Bronchial epithelial cell (primary cell): ENCODE measurements around the gene WNK2. TPM values are rescaled to one million over a fixed set of nuclear protein-coding genes. Genes with fewer than 3 reads are reported as not detected.
A peak's percentile ranks its signal among the peaks of the same experiment; 100 is the strongest.

Source experiments
- DNase-seq: peaks from one replicate; pipeline ENCODE4 v3.0.0-alpha.2; 2010; ENCODE audit warnings: low read depth
- FAIRE-seq: peaks from 2 replicates; lab custom pipeline; 2011; peaks lifted over from hg19 to GRCh38; lab: Jason Lieb, UNC
- H3K27me3 ChIP-seq: 2 replicates; pipeline ENCODE4 v1.5.1; 2011; ENCODE audit warnings: low read length; ENCODE audit not compliant: control insufficient read depth, insufficient read depth
- H3K36me3 ChIP-seq: 2 replicates; pipeline ENCODE4 v1.5.1; 2011; ENCODE audit warnings: low read length; ENCODE audit not compliant: control insufficient read depth, insufficient read depth
- H3K4me3 ChIP-seq: 2 replicates; pipeline ENCODE4 v1.5.1; 2011; ENCODE audit warnings: mild to moderate bottlenecking, low read depth, low read length, control low read depth
- total RNA-seq: library from RNA; depleted of rRNA; stranded (reverse); fragments of >200 nt; gene quantifications from 2 replicates; pipeline ENCODE4 v1.2.1, GENCODE V29; 2014
- TF ChIP-seq, protein P1 (sequence below): IDR thresholded peaks from 2 replicates; pipeline ENCODE4 v1.5.1; 2011; ENCODE audit warnings: mild to moderate bottlenecking, moderate library complexity, low read length, control low read depth, inconsistent platforms; ENCODE audit not compliant: insufficient read depth, severe bottlenecking

Gene WNK2
- total RNA-seq, 1 donor from 2014 or later = under 0.01 TPM

DNA sequence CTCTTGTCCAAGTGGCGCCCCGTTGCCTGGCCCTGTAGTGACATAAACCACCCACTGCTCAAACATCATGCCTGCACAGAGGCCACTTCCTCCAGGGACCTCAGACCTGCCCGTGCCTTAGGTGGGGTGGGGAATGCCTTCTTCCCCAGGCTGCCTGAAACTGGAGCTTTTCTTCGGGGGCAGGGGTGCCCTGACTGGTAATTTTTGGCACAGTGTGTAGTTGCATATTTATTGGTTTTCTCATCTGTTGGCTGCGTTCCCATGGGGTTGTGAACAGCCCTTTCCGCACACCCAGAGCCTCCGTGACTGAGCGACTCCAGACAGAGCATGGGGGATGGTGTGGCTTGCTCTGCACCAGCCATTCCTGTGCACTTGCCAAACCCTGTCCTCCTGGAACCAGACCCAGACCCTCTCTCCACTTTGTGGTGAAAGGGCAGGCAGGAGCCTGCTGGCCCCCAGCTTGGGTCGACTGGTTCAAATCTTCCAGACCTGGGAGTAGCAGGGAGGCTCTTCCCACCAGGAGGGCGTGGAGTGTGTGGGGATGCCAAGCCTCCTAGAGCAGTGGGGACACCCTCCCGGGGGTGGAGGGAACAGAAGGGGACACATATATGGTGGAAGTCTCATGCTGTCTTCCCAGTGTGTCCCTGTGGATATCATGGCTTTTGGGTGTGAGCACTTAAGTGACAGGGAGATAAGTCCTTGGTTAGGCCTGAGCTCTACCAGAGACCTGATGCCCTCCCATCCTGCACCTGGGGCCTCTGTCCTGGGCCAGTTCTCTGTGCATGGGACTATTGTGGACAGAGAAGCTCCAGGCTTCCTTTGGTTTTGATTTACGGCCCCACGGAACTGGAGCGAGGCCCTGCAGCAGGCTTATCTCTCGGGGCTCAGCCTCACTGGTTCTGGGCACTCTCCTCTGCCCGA, 39.6 kb downstream of the WNK2 start:
- no peaks in the 10 kb centered on the region for H3K27me3 ChIP-seq
- H3K36me3 ChIP-seq = no peaks in the 10 kb centered on the region
- H3K4me3 ChIP-seq = no peak overlapping the region
- TF ChIP-seq, protein P1, sequence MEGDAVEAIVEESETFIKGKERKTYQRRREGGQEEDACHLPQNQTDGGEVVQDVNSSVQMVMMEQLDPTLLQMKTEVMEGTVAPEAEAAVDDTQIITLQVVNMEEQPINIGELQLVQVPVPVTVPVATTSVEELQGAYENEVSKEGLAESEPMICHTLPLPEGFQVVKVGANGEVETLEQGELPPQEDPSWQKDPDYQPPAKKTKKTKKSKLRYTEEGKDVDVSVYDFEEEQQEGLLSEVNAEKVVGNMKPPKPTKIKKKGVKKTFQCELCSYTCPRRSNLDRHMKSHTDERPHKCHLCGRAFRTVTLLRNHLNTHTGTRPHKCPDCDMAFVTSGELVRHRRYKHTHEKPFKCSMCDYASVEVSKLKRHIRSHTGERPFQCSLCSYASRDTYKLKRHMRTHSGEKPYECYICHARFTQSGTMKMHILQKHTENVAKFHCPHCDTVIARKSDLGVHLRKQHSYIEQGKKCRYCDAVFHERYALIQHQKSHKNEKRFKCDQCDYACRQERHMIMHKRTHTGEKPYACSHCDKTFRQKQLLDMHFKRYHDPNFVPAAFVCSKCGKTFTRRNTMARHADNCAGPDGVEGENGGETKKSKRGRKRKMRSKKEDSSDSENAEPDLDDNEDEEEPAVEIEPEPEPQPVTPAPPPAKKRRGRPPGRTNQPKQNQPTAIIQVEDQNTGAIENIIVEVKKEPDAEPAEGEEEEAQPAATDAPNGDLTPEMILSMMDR = no peak
- DNase-seq (peak; percentile 92), FAIRE-seq (peak; percentile 66)

DNA sequence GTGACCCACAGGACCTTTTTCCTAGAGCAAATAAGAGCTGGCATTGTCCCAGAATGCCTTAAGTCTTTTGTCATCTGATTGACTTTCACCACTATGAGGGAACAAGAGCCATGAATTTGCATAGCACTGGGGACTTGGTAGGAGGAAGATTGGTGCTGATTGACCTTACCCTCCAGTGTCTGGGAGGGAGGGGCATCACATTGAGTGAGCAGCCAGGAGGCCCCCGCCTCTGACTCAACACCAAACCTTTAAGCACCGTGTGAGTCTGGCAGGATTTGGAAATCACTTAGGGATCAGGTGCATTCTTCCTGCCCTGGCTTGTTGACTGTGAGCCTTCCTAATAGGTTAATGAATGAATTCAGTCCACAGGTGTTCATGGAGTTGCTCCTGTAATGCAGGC, 40.7 kb downstream of the WNK2 start:
- no peak overlapping the region for H3K4me3 ChIP-seq
- peak; percentile 97 for DNase-seq
- no peaks in the 10 kb centered on the region for H3K36me3 ChIP-seq
- peak; percentile 99 for FAIRE-seq
- TF ChIP-seq, protein P1 = no peak
- no peaks in the 10 kb centered on the region for H3K27me3 ChIP-seq

DNA sequence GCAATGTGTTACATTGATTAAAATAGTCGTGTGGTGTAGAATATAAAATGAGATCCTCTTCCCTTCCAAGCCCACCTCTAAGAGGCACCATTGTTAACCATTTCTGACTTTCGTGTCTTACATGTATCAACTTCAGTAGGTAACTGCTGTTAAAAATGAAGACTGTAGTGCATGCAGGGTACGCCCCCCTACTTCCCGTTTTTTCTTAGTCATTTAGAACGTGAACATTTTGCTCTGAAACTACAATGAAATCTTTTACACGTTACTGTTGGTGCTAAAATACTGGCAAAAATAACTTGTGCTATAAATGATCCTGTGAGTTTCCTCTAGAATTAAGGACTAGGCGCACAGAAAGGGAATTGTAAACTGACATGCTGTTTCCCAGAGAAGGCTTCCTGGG, 41.5 kb downstream of the WNK2 start:
- H3K36me3 ChIP-seq = no peaks in the 10 kb centered on the region
- no peak for FAIRE-seq
- DNase-seq = no peak
- no peak overlapping the region for H3K4me3 ChIP-seq
- peaks cover 3% of the 10 kb centered on the region for H3K27me3 ChIP-seq
- TF ChIP-seq, protein P1 = no peak

DNA sequence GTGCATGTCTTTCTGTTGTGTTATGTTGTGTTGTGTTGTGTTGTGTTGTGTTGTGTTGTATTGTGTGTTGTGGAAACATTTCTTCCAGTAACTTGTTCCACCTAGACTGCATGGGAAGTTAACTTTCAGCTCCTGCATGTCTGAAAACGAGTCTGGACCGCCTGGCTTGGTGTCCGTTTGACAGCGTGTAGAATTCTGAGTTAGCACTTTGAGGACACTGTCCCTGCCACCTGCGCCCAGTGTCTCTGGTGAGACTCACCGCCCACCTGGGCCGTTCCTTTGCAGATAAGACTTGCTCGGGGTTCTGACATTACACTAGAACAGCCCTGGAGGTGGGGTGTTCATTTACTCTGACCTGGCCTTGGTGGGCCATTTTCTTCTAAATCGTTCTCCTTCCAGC, 42.0 kb downstream of the WNK2 start:
- TF ChIP-seq, protein P1 = no peak
- DNase-seq (no peak), FAIRE-seq (no peak)
- Histone ChIP-seq H3K4me3 (no peak overlapping the region), H3K36me3 (no peaks in the 10 kb centered on the region), H3K27me3 (peaks cover 3% of the 10 kb centered on the region)

DNA sequence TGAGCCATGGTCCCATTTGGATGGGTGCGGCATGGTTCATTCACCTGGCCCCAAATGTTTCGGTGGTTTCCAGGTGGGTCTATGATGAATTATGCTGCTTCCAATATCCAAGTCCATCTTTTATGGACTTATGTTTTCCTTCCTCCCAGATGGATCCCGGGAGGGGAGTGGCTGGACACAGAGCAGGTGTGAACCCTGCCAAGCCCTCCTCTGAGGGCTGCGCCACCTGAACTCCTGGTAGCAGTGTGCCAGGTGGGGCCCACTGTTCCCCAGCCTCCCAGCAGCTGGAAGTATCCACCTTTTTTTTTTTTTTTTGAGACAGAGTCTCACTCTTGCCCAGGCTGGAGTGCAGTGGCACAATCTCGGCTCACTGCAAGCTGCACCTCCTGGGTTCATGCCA, 42.9 kb downstream of the WNK2 start:
- TF ChIP-seq, protein P1 = no peak
- no peaks in the 10 kb centered on the region for H3K36me3 ChIP-seq
- FAIRE-seq (no peak), DNase-seq (no peak)
- H3K4me3 ChIP-seq = no peak overlapping the region
- H3K27me3 ChIP-seq = peaks cover 5% of the 10 kb centered on the region

DNA sequence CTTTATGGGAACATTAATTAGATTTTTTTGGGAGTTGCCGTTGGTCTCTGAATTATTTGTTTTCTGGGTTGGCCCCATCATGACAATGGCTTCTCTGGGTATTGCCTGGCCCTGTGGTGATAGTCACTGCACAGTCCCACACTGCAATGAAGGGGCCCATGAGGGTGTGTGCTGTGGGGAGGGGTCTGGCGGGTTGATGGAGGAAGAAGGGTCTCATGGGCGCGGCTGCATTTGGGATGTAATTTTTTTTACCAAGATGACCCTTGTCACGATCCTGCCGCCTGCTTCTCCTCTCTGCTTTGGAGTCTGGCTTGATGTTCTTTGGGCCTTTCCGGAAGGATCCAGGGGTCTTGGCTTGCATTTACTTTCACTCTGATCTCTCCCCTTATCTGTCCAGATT, 44.1 kb downstream of the WNK2 start:
- DNase-seq = no peak
- Histone ChIP-seq H3K27me3 (peaks cover 12% of the 10 kb centered on the region), H3K4me3 (no peak overlapping the region), H3K36me3 (no peaks in the 10 kb centered on the region)
- TF ChIP-seq, protein P1 = no peak
- no peak for FAIRE-seq
